HUES48 (cell line): ENCODE measurements around the gene IL11RA.
A peak's percentile ranks its signal among the peaks of the same experiment; 100 is the strongest.
"Not testable (repeated sequence)": the region's sequence is repeated elsewhere in the genome, so short reads cannot be mapped to it uniquely, and the experiment has no call there.

Source experiments
- H3K27ac ChIP-seq: one replicate; pipeline ENCODE4 v1.7.0; 2013; ENCODE audit warnings: low read depth, low read length, inconsistent platforms
- H3K27me3 ChIP-seq: 2 replicates; pipeline ENCODE4 v1.6.1; 2013; ENCODE audit warnings: mild to moderate bottlenecking, low read length; ENCODE audit not compliant: control insufficient read depth, insufficient read depth
- H3K36me3 ChIP-seq: 2 replicates; pipeline ENCODE4 v1.6.1; 2013; ENCODE audit warnings: low read length; ENCODE audit not compliant: control insufficient read depth, insufficient read depth
- H3K4me1 ChIP-seq: 2 replicates; pipeline ENCODE4 v1.6.1; 2013; ENCODE audit warnings: mild to moderate bottlenecking, low read length; ENCODE audit not compliant: control insufficient read depth, insufficient read depth
- H3K4me3 ChIP-seq: 2 replicates; pipeline ENCODE4 v1.5.1; 2013; ENCODE audit warnings: mild to moderate bottlenecking, low read depth, low read length
- H3K9ac ChIP-seq: 2 replicates; pipeline ENCODE4 v1.6.1; 2013; ENCODE audit warnings: mild to moderate bottlenecking, low read depth, low read length, moderate library complexity
- H3K9me3 ChIP-seq: 2 replicates; pipeline ENCODE4 v1.6.1; 2013; ENCODE audit warnings: low read length; ENCODE audit not compliant: control insufficient read depth, insufficient read depth

The IL11RA gene

DNA sequence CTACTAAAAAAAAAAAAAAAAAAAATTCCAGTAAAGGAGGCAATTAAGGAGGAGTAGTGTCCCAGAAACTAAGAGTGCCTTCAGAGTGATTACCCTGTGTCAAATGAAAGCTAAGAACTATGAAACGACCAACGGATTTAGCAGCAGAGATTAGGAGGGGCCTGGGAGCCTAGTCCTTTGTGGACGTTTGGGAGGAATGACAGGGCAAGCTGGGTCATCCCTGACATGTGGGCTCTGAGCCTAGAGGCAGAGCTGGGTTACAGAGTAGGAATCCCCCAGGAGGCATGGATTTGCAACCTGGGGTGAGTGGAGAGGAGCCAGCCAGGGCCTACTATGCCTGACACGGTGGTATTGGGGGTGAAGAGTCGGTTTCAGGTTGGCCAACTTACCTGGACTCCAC lies 18.8 kb upstream of the IL11RA start:
- Histone ChIP-seq H3K27ac (no peak overlapping the region), H3K4me1 (peaks cover 8% of the 10 kb centered on the region), H3K9ac (no peak overlapping the region), H3K4me3 (no peak overlapping the region), H3K36me3 (peaks cover 11% of the 10 kb centered on the region), H3K9me3 (no peaks in the 10 kb centered on the region), H3K27me3 (peaks cover 57% of the 10 kb centered on the region)

DNA sequence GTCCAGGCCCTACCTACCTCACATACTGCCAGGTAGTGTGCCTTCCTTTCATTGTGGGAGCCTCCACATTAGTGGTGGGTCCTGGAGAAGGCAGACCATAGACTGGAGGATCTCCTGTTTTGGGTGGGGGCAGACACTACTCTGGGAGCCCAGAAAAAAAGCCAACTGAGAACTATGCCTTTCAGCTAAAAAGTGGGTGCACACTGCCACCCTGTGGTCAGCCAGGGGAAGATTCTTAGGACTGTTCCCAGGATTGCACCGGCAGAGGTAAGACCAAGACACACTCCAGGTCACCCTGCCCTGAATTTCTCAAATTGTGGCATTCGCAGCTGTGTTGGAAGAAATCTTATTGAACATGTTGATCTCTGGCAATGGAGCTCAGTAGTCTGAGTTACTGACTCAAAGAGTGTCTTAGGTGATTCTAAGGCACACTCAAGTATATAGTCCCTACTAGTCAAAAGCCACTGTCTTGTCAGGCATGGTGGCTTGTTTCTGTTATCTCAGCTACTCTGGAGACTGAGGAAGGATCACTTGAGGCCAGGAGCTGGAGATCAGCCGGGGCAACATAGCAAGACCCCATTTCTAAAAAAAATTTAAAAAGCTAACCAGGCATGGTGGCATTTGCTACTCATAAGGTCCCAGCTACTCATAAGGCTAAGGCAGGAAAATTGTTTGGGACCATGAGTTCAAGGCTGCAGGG lies 18.0 kb upstream of the IL11RA start:
- Histone ChIP-seq H3K4me1 (peaks cover 8% of the 10 kb centered on the region), H3K27ac (no peak overlapping the region), H3K36me3 (peaks cover 11% of the 10 kb centered on the region), H3K27me3 (peaks cover 48% of the 10 kb centered on the region), H3K9me3 (no peaks in the 10 kb centered on the region), H3K4me3 (no peak overlapping the region), H3K9ac (no peak overlapping the region)

DNA sequence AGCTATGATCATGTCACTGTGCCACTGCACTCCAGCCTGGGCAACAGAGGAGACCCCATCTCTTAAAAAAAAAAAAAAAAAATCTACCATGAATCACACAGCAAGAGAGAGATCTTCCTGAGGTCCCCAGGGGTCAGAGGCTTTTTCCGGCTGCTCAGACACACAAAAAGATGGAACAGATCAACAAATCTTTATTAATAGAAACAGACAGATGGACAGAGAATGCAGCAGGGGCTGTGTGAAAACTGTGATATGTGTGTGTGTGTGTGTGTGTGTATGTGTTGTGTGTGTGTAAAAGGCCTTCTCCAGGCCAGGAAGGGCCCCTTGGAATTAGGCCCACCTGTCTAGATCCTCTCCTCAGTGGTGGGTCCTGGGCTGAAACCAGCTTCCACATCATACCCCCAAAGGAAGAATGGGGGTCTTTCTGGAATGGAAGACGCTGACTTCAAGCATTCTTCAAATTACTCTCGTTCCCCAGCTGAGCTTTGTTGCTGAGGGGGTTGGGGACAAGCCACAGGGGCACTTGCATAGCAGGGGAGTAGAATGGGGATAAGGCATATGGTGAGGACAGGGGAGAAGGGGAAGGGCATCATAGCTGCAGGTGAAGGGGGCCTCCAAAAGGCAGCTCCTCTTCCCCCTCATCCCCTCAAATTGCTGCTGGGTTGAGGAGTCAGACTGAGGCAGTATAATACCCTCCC lies 17.3 kb upstream of the IL11RA start:
- Histone ChIP-seq H3K4me3 (no peak overlapping the region), H3K27me3 (peaks cover 41% of the 10 kb centered on the region), H3K36me3 (peaks cover 11% of the 10 kb centered on the region), H3K9ac (no peak overlapping the region), H3K27ac (no peak overlapping the region), H3K4me1 (peaks cover 8% of the 10 kb centered on the region), H3K9me3 (no peaks in the 10 kb centered on the region)

DNA sequence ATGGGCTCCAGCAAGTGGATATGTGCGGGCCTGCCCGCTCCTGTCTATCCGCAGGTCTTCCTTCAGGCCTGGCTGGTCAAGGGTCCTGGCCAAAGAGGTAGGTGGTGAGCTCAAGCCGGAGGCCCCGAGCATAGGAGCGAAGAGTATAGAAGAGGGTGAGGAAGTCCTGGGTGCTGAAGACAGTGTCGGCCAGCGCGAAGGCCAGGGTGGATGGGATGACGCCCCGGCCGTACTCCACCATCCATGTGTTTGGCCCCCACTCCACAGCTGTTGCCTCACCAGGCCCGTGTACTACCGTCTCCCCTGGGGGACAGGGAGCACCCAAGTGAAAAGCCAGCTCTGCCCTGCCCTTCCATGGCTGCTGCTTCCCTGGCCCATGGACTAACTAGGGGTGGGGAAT lies 16.4 kb upstream of the IL11RA start:
- Histone ChIP-seq H3K9ac (no peak overlapping the region), H3K9me3 (no peaks in the 10 kb centered on the region), H3K27me3 (peaks cover 33% of the 10 kb centered on the region), H3K36me3 (peaks cover 11% of the 10 kb centered on the region), H3K4me1 (peaks cover 8% of the 10 kb centered on the region), H3K27ac (no peak overlapping the region), H3K4me3 (no peak overlapping the region)

DNA sequence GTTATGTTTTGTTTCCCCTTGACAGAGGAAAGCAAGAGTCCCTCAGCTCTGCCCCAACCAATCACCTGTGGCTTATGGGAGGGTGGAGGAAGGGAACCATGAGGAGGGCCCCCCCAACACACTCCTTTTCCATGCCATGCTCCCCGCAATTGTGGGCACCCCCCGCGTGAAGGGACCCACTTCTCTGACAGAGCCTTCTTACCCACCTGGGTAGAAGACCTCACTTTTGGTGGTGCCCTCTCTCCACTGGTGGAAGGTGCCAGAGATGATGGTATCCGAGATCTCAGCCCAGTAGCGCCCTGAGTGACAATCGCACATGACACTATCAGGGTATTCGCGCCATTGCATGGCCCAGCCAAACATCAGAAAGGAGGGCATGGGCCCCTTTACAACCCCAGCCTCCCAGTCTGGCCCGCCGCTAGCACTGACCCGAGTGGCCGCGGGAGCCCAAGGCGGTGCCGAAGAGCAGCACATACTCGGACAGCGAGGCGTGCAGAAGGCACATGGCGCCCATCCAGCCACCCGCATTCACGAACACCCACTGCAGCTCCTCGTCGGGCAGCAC lies 15.1 kb upstream of the IL11RA start:
- Histone ChIP-seq H3K36me3 (peaks cover 11% of the 10 kb centered on the region), H3K9ac (peak overlapping the region; percentile 63; the same call in 1 of the 2 replicates), H3K4me1 (peaks cover 8% of the 10 kb centered on the region), H3K27me3 (peaks cover 20% of the 10 kb centered on the region), H3K9me3 (no peaks in the 10 kb centered on the region), H3K4me3 (peak overlapping the region; percentile 80), H3K27ac (no peak overlapping the region)

DNA sequence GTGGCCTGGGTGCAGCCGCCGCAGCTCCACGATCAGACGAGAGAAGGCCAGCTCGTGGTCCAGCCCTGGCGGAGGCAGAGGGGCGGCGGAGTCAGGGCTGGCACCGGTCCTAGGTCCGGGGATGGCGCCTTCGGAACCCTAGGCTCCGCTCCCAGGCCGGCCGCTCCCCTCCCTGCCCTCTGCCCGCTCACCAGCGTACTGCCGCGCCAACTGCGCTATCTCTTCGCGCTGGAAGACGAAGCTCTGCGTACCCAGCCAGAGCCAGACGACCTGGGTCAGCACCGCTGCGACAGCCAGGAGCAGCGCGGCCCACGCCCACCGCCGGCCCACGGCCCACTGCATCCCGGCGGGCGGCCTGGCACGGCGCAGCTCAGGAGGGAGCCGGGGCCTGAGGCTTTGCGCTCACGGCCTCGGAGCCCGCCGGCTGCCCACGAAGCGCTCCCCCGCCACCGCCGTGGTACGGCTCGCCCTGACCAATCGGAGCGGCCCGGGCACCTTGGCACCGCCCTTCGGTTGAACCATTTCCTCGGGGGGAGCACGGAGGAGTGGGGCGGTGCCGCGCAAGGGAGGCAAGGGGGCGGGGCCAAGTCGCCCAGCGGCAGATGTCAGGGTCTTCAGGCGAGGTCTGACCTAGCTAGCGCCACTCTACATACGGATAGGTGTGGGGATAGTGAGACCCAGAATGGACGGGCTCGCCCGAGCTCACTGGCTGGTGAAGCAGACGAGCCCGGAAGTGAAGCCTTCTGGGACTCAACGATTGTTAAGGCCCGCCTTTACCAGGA lies 14.4 kb upstream of the IL11RA start, which contains the start of gene SIGMAR1:
Gene SIGMAR1 (minus strand): TSS at position 432 of the 782 bp plus-strand sequence. CDS start 90 bp downstream, at position 342.
- peak within 1 kb of the TSS; percentile 80 for H3K4me3 ChIP-seq
- peaks cover 8% of the 10 kb centered on the region for H3K4me1 ChIP-seq
- peaks cover 13% of the 10 kb centered on the region; the same call in 1 of the 2 replicates for H3K27me3 ChIP-seq
- peak within 1 kb of the TSS; percentile 63; the same call in 1 of the 2 replicates for H3K9ac ChIP-seq
- H3K36me3 ChIP-seq = peaks cover 11% of the 10 kb centered on the region
- H3K27ac ChIP-seq = peak within 1 kb of the TSS; percentile 16
- no peaks in the 10 kb centered on the region for H3K9me3 ChIP-seq

DNA sequence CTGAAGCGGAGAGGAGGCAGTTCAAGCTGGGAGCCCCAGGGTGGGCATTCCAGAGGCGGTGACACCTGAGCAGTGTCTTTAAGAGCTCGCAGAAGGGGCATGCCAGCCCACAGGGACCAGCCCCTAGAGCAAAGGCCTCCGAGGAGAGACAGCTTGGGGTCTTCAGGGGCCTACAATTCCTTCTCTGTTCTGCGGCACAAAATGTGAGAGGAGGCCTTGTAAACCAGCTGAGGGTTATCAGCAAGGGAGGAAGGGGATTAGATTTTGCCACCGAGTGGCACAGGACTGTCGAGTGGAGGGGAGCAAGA lies 13.9 kb upstream of the IL11RA start:
- Histone ChIP-seq H3K4me1 (peaks cover 8% of the 10 kb centered on the region), H3K4me3 (peak overlapping the region; percentile 80), H3K27ac (no peak overlapping the region), H3K27me3 (peaks cover 9% of the 10 kb centered on the region; the same call in 1 of the 2 replicates), H3K9me3 (no peaks in the 10 kb centered on the region), H3K9ac (no peak overlapping the region), H3K36me3 (peaks cover 11% of the 10 kb centered on the region)

DNA sequence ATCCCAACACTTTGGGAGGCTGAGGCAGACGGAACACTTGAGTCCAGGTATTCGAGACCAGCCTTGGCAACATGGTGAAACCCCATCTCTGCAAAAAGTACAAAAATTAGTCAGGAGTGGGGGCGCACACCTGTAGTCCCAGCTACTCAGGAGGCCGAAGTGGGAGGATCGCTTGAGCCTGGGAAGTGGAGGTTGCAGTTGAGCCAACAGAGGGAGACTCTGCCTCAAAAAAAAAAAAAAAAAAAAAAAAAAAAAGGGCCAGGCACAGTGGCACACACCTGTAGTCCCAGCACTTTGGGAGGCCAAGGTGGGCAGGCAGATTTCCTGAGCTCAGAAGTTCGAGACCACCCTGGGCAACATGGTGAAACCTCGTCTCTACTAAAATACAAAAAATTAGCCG lies 12.7 kb upstream of the IL11RA start:
- not testable (repeated sequence) for H3K9me3 ChIP-seq, H3K4me3 ChIP-seq, H3K27ac ChIP-seq, H3K27me3 ChIP-seq, H3K4me1 ChIP-seq, H3K9ac ChIP-seq
- H3K36me3 ChIP-seq = peaks cover 11% of the 10 kb centered on the region

DNA sequence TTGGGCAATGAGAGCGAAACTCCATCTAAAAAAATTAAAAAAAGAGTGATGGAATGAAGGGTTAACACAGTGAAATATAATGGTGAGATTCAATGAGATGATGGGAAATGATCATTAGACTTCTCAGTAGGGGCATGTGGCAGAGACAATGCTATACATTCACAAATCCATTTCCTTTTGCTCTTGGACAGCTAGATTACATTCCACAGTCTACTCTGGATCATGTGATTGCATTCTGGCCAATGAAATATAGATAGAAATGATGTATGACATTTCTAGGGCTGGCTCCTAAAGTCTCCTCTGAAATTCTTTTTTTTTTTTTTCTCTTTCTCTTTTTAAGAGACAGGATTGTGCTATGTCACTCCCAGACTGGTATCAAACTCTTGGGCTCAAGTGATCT lies 9.3 kb upstream of the IL11RA start:
- Histone ChIP-seq H3K4me1 (peaks cover 20% of the 10 kb centered on the region), H3K9ac (no peak overlapping the region), H3K27me3 (no peaks in the 10 kb centered on the region), H3K4me3 (no peak overlapping the region), H3K27ac (no peak overlapping the region), H3K36me3 (no peaks in the 10 kb centered on the region), H3K9me3 (no peaks in the 10 kb centered on the region)

DNA sequence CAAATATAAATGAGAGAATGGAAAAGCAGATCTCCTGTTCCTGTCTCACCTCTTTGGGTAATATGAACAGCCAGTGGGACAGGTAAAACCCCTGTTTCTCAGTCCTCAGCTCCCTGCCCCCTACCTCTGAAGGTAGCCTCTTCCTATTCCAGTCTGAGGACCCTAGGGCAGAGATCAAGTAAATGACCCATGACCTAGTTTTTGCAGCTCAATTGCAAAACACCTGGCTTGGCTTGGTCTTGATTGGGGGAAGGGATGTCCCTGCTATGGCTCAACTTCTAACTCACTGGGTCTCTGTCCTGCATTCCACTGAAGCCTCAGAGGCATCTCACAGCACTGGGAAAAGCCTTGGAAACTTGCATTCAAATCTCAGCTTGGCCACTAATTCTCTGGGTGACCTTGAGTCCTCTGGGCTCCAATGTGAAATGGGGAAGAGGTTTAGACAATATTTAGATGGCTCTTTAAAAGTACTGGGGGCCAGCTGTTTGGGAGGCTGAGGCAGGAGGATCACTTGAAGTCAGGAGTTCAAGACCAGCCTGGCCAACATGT lies 7.1 kb upstream of the IL11RA start:
- Histone ChIP-seq H3K9me3 (no peaks in the 10 kb centered on the region), H3K9ac (no peak overlapping the region), H3K27me3 (no peaks in the 10 kb centered on the region), H3K36me3 (peaks cover 20% of the 10 kb centered on the region), H3K27ac (peak overlapping the region; percentile 64), H3K4me3 (no peak overlapping the region), H3K4me1 (peaks cover 16% of the 10 kb centered on the region)
